ENCODE results near the gene RNH1. TPM values are rescaled to one million over a fixed set of nuclear protein-coding genes. Genes with fewer than 3 reads are reported as not detected.

The RNH1 gene
- total RNA-seq, 1 experiment from 2014 or later, result 59.0 TPM

GRCh38 chr11:545171-545570 lies 38.1 kb upstream of the RNH1 start:
- Mint-ChIP-seq H3K27ac (no peak overlapping the region), H3K36me3 (peaks cover 3% of the 10 kb centered on the region), H3K4me3 (no peak overlapping the region), H3K4me1 (no peaks in the 10 kb centered on the region), H3K27me3 (ENCODE audit: low read depth) (no peaks in the 10 kb centered on the region; the same call in 1 of the 2 replicates), H3K9me3 (no peaks in the 10 kb centered on the region)
- no peak for TF ChIP-seq ZNF121 (CRISPR knock-in tag; IDR thresholded peaks at IDR 0.05)
- no peak for TF ChIP-seq ZMAT4 (CRISPR knock-in tag; IDR thresholded peaks at IDR 0.05)
- no peak for TF ChIP-seq GRHL2 (CRISPR knock-in tag; IDR thresholded peaks at IDR 0.05; ENCODE audit: insufficient replicate concordance, severe bottlenecking)
- no peak for TF ChIP-seq NFYB (CRISPR knock-in tag; conservative IDR thresholded peaks at IDR 0.05; ENCODE audit: low read depth)
- no peak for TF ChIP-seq NFE2L1 (CRISPR knock-in tag; IDR thresholded peaks at IDR 0.05)
- no peak for TF ChIP-seq IRF1 (CRISPR knock-in tag; IDR thresholded peaks at IDR 0.05)
- no peak for TF ChIP-seq TCF7 (CRISPR knock-in tag; IDR thresholded peaks at IDR 0.05; ENCODE audit: low read depth)
- no peak for TF ChIP-seq ETV6 (CRISPR knock-in tag; IDR thresholded peaks at IDR 0.05)
- no peak for TF ChIP-seq NR3C1 (CRISPR knock-in tag; conservative IDR thresholded peaks at IDR 0.05; ENCODE audit: low read depth)
- no peak for TF ChIP-seq ZBTB43 (CRISPR knock-in tag; IDR thresholded peaks at IDR 0.05)
- no peak for TF ChIP-seq ATF1 (CRISPR knock-in tag; IDR thresholded peaks at IDR 0.05)
- TF ChIP-seq TEAD4 (CRISPR knock-in tag; IDR thresholded peaks at IDR 0.05), result no peak
- TF ChIP-seq USF1 (CRISPR knock-in tag; IDR thresholded peaks at IDR 0.05), result no peak
- no peak for TF ChIP-seq FOXJ3 (CRISPR knock-in tag; IDR thresholded peaks at IDR 0.05; ENCODE audit: borderline replicate concordance)
- TF ChIP-seq E2F4 (CRISPR knock-in tag; IDR thresholded peaks at IDR 0.05; ENCODE audit: borderline replicate concordance, low read depth), result no peak
- TF ChIP-seq NR1H2 (CRISPR knock-in tag; IDR thresholded peaks at IDR 0.05), result no peak
- no peak for TF ChIP-seq ZNF263 (CRISPR knock-in tag; IDR thresholded peaks at IDR 0.05; ENCODE audit: low read depth)
- no peak for TF ChIP-seq NR2C2 (CRISPR knock-in tag; IDR thresholded peaks at IDR 0.05)
- TF ChIP-seq ZBTB21 (CRISPR knock-in tag; IDR thresholded peaks at IDR 0.05; ENCODE audit: borderline replicate concordance), result no peak
- TF ChIP-seq STAT6 (CRISPR knock-in tag; conservative IDR thresholded peaks at IDR 0.05; ENCODE audit: low read depth), result no peak
- DNase-seq (ENCODE audit: low spot score) (no peak), ATAC-seq (no peak)
- ChIA-PET CTCF (interaction anchor here (1.2 kb wide), 1 partner anchor 10 kb away, joined by 5 read pairs; no protein-coding TSS in a partner anchor), POLR2A (no interaction called here)

- no peak for ATAC-seq
- Mint-ChIP-seq H3K4me3 (no peak overlapping the region), H3K27me3 (ENCODE audit: low read depth) (no peaks in the 10 kb centered on the region; the same call in 1 of the 2 replicates), H3K4me1 (no peaks in the 10 kb centered on the region), H3K9me3 (no peaks in the 10 kb centered on the region), H3K36me3 (peaks cover 3% of the 10 kb centered on the region), H3K27ac (no peak overlapping the region)
- DNase-seq (ENCODE audit: low spot score), result no peak
- ChIA-PET POLR2A (no interaction called here), CTCF (interaction anchor here (2.5 kb wide), 1 partner anchor 10 kb away, joined by 7 read pairs; no protein-coding TSS in a partner anchor)
- TF ChIP-seq ZNF232 (CRISPR knock-in tag; IDR thresholded peaks at IDR 0.05), result no peak
- no peak for TF ChIP-seq ATF2 (CRISPR knock-in tag; IDR thresholded peaks at IDR 0.05; ENCODE audit: borderline replicate concordance, low read depth)
- no peak for TF ChIP-seq ZNF671 (CRISPR knock-in tag; IDR thresholded peaks at IDR 0.05)
- no peak for TF ChIP-seq ESRRA (CRISPR knock-in tag; IDR thresholded peaks at IDR 0.05; ENCODE audit: borderline replicate concordance)
- TF ChIP-seq ATF3 (CRISPR knock-in tag; conservative IDR thresholded peaks at IDR 0.05), result no peak
- no peak for TF ChIP-seq TP53 (CRISPR knock-in tag; IDR thresholded peaks at IDR 0.05)
- TF ChIP-seq PREB (CRISPR knock-in tag; IDR thresholded peaks at IDR 0.05; ENCODE audit: borderline replicate concordance), result no peak
Measured at GRCh38 chr11:544817-545166, 37.8 kb upstream of the RNH1 start.
